ENCODE results near the gene MYBPC2. TPM values are rescaled to one million over a fixed set of nuclear protein-coding genes. Genes with fewer than 3 reads are reported as not detected.

Gene MYBPC2
- total and polyA plus RNA-seq, 2 of the 4 experiments (the other 2 are of a cell fraction): not detected

DNA sequence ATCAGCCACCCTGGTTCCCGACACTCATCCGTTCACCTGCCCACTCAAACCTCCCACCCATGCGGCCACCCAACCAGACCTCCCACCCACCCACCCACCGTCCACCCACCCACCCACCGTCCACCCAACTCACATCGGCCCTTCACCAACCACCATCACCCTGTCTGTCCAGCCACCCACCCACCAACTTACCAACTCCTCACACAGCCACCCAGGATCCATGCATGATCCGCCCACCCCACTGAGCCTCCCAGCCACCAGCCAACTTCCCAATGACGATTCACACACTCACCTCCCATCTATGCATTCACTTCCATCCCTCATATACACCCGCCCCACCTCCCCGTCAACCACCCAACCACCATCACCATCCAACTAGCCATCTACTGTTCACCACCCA is 74.0 kb downstream of the MYBPC2 start:
- Histone ChIP-seq H3K56ac (ENCODE audit: extremely low read depth, insufficient read depth, low read length) (no peak overlapping the region), H2BK5ac (ENCODE audit: low read depth, low read length, poor library complexity, severe bottlenecking) (no peak overlapping the region), H3K36me3 (ENCODE audit: control insufficient read depth, insufficient read depth, low read length) (peaks cover 3% of the 10 kb centered on the region; the same call in 1 of the 2 replicates), H4K91ac (ENCODE audit: insufficient read depth, low read depth, low read length) (no peak overlapping the region), H4K5ac (ENCODE audit: low read depth, low read length) (no peak overlapping the region), H4K20me1 (ENCODE audit: insufficient read depth, low read length) (no peaks in the 10 kb centered on the region), H3K27me3 (ENCODE audit: control insufficient read depth, insufficient read depth, low read length) (no peaks in the 10 kb centered on the region), H3K18ac (ENCODE audit: low read depth, low read length) (no peak overlapping the region), H2AK9ac (replicated peaks; ENCODE audit: low read depth, low read length, poor library complexity) (no peak overlapping the region), H2BK20ac (ENCODE audit: low read depth, low read length) (no peak overlapping the region), H3K79me1 (ENCODE audit: low read depth in 1 of 2, low read length in 2 of 2) (peaks cover 5 to 10% of the 10 kb centered on the region in 2 experiments; a peak in 3 of 4 replicates), H3K4me2 (ENCODE audit: low read depth, low read length) (no peak overlapping the region), H3K4me3 (ENCODE audit: insufficient read depth, low read depth, low read length) (no peak overlapping the region), H2AK5ac (ENCODE audit: low read depth, low read length) (no peak overlapping the region), H3K27ac (ENCODE audit: insufficient read depth, low read length) (no peak overlapping the region), H2BK120ac (ENCODE audit: low read depth, low read length) (no peak overlapping the region), H3K4me1 (ENCODE audit: control insufficient read depth, insufficient read depth, low read length) (peaks cover 3% of the 10 kb centered on the region), H3K23ac (ENCODE audit: low read depth, low read length) (no peak overlapping the region), H4K8ac (ENCODE audit: low read depth in 2 of 2, low read length in 2 of 2) (no peak overlapping the region), H3K9ac (ENCODE audit: low read depth, low read length) (no peak overlapping the region), H3K4ac (ENCODE audit: low read depth, low read length) (no peak overlapping the region), H2BK15ac (ENCODE audit: low read depth, low read length) (no peak overlapping the region), H3K9me1 (ENCODE audit: insufficient read depth, low read length) (no peaks in the 10 kb centered on the region; the same call in 1 of the 2 replicates), H2AFZ (replicated peaks; ENCODE audit: low read length, poor library complexity) (no peak overlapping the region), H3K14ac (replicated peaks; ENCODE audit: low read depth, low read length) (no peak overlapping the region), H3K9me3 (ENCODE audit: control insufficient read depth, insufficient read depth, low read length) (no peaks in the 10 kb centered on the region)
- in situ Hi-C loops (cut with MboI; ENCODE audit: low sequenced_read_pairs) (no loop called here), intact Hi-C loops (cut with micrococcal nuclease) (no loop called here), dilution Hi-C loops (cut with HindIII; ENCODE audit: low sequenced_read_pairs, unreplicated experiment) (no loop called here)
- DNase-seq (no peak), ATAC-seq (ENCODE audit: low read depth) (no peak)
- POLR2A ChIA-PET (ENCODE audit: unreplicated experiment): no interaction called here
- CTCF ChIA-PET: no interaction called here
- BruUV-seq (replicated peaks): no TSS peak
- 81 to 100% methylated on average over 1 to 3 of the region's 10 CpGs for WGBS, 2 experiments (ENCODE audit: extremely low coverage in 2 of 2, insufficient read length in 1 of 2)
- TF ChIP-seq MAFK (IDR thresholded peaks at IDR 0.05; ENCODE audit: low read depth, low read length) (no peak), MXI1 (IDR thresholded peaks at IDR 0.05; ENCODE audit: borderline replicate concordance, low read depth, low read length) (no peak), CEBPB (IDR thresholded peaks at IDR 0.05; ENCODE audit: low read depth, low read length) (no peak), MAZ (IDR thresholded peaks at IDR 0.05; ENCODE audit: borderline replicate concordance, low read depth, low read length) (no peak)
- TF ChIP-seq, protein P1, sequence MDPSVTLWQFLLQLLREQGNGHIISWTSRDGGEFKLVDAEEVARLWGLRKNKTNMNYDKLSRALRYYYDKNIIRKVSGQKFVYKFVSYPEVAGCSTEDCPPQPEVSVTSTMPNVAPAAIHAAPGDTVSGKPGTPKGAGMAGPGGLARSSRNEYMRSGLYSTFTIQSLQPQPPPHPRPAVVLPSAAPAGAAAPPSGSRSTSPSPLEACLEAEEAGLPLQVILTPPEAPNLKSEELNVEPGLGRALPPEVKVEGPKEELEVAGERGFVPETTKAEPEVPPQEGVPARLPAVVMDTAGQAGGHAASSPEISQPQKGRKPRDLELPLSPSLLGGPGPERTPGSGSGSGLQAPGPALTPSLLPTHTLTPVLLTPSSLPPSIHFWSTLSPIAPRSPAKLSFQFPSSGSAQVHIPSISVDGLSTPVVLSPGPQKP (IDR thresholded peaks at IDR 0.05; ENCODE audit: borderline replicate concordance, low read depth, low read length): no peak
